8988T (cell line): ENCODE results near the gene PCDH18.
"Not testable (repeated sequence)": the region's sequence is repeated elsewhere in the genome, so short reads cannot be mapped to it uniquely, and the experiment has no call there.

Experiments
- DNase-seq: peaks from one replicate; pipeline ENCODE4 v3.0.0; 2011

Gene PCDH18

DNA sequence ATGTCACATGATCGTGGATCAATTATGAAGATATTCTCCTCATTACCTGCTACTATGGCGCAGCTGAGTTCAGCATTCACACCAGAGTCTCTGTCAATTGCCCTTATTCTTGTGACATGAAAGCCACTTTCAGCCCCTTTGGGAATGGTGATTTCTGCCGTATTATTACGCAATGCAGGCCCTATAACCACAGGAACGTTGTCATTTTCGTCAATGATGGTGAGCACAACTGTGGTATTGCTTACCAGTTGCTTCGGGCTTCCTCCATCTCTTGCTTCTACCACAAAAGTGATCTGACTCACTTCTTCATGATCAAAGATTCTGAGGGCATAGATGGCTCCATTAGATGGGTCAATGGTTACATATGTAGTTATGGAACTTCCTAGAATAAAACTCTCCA, 2.1 kb downstream of the PCDH18 start:
- no peak for DNase-seq

DNA sequence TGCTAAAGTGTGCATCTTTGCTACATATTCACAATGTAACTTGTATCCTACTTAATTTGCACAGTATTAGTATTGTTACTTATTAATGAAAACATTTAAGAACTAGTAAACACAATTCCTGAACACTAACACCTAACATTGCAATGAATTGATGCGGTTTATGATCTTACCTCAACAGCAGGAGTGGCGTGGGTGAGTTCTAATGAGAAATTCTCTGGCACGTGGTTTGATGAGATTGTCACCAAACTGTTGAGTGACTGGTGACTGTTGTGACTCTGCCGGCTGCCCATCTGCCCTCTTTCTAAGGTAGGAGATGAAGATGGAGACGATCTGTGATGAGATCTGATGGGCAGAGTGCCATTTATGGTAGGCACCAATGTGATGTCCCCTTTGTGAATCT, 2.9 kb downstream of the PCDH18 start:
- DNase-seq: no peak

DNA sequence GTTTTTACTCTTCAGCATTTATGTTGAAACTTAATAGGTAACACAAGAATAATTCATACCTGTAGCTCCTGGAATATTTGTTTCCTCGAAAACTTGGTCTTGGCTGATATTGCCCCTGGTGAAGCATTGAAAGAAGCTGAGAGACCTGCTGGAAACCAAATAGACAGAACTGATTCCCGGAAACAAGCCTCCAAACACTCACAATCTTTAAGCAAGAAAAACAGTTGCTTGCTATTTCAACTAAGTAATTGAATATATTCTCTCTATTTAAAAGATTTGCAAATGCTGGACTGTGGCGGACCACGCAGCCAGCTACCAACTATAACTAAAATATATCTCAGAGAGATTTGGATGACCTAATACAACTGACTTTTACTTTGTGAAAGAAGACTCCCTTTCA, 3.6 kb downstream of the PCDH18 start:
- DNase-seq: no peak

DNA sequence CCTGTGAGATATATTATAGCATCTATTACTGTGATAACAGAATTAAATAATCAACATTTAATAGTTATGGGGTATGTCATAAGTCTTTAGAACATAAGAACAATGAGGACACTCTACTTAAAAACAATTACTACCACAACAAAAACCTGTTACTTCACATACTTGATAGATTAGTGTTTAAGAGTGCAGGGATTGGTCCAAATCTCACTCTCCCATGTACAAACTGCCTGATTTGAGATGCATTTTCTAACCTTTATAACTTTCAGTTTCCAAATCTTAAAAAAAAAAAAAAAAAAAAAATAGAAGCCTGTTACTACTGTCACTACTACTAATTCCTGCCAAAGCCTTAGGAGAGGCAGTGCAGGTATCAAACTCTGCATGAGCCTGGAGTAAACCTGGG, 5.6 kb downstream of the PCDH18 start:
- DNase-seq: no peak

DNA sequence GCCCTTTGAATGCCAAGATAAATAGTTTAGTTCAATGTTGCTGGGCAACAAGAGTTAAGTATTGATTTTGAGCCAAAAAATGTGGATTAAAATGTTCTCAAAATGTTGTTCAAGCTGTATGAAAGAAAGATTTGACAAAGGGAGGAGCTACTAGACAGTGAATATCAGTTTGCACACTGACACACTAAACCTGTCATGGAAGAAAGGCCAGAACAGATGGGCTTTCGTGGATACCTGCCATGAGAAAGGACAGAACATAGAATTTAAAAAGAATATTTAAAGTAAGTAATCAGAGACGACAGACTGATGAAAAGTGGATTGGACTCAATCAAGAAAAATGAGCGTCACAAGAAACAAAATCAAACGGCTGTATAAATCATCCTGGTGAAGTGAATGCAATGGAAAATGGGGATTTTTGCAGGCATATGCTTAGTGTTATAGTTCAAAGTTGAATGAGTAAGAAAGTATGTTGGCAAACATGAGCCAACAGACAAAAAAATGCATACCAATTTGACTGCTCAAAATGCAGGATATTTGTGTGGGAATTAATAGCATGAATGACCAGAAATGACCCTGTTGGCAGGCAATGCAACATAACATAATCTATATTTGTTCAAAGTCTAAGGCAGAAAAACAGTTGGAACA, 7.4 kb downstream of the PCDH18 start:
- DNase-seq: no peak

DNA sequence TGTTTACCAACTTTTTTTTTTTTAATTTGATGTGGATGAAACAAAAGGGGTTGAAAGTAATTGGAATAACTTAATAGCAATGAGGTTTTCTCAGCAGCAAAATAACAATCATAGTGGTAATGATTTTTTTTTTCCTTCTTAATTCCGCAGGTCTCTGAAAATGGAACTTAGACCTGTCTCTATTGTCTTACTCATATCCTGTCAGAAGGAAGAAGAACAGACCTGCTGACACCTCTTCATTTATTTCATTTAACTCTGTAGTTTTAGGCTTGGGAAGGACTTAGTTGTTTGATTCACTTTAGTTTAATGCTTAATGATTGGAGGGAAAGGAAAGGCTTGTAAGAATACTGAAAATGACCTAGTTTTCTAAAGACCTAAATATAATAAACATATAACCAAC, 9.0 kb downstream of the PCDH18 start:
- DNase-seq: no peak

DNA sequence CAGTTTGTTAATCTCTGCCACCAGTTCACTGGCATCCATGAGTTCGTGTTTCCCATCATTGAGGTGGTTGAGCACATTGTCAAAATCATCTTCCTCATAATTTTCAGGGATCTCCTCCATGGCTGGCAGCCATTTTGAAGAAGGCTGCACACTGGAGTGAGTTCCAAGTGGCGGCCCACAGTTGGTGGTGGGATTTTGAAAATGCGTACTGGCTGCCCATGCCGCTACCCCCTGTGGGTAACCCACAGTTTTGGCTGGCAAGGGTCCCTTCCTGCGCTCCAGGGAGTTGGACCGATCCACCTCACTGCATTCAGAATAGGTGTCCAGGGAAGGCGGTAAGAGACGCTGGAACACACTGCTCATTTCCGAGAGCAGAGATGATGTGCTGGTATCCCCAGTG, 11.2 kb downstream of the PCDH18 start:
- no peak for DNase-seq

DNA sequence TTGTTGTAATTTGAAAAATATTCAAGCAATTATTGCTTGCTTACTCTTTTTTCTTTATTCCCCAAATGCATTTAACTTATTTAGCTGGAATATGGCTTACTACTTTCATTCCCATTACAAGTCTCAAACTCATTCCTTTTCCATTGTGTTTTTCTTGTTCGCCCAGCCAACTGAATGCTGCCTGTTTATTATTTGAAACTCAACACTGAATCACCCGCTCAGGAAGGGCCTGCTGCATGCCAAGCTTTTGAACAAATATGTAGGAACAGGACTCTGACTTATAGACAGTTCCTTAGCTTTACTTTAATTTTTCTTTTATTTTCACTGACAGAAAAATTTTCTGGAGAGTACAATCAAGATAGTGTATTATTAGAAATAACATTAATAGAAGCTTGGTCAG, 12.9 kb downstream of the PCDH18 start:
- no peak for DNase-seq

DNA sequence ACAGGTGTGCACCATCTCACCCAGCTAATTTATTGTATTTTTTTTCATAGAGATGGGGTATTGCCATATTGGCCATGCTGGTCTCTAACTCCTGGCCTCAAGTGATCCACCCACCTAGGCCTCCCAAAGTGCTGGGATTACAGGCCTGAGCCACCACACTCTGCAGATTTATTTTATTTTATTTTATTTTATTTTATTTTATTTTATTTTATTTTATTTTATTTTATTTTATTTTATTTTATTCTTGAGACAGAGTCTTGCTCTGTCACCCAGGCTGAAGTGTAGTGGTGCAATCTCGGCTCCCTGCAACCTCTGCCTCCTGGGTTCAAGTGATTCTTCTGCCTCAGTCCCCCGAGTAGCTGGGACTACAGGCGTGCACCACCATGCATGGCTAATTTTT, 15.0 kb downstream of the PCDH18 start:
- DNase-seq: not testable (repeated sequence)

DNA sequence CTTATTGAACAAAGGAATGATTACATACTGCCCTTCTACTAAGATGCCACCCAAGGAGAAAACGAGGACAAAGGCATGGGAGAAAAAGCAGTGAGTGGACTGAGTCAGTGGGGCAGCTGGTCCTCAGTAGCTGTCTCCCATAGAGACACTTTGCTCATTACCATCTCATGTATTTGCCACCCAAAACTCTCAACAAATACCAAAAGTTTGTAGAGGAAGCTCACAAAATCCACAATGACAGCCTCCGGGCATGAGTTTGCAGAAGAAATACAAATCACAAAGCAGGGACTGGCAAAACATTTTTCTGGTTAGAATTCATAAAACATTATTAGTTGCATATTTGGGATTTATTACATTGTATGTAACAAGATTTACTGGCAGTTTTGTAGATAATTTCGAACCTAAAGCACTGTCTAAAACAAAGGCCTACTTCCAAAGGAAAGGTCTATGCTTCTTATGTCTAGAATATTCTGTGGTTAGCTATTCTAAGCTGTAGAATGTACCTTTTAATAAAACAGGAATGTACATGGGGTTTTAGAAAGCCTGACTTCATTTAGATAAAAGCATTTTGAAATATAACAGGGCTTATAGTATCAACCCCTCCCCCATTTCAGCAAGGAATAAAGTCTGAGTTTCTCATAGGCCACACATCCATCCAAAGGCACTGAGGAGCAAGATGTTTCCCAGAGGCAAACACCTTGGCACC, 17.7 kb downstream of the PCDH18 start:
- DNase-seq: no peak

DNA sequence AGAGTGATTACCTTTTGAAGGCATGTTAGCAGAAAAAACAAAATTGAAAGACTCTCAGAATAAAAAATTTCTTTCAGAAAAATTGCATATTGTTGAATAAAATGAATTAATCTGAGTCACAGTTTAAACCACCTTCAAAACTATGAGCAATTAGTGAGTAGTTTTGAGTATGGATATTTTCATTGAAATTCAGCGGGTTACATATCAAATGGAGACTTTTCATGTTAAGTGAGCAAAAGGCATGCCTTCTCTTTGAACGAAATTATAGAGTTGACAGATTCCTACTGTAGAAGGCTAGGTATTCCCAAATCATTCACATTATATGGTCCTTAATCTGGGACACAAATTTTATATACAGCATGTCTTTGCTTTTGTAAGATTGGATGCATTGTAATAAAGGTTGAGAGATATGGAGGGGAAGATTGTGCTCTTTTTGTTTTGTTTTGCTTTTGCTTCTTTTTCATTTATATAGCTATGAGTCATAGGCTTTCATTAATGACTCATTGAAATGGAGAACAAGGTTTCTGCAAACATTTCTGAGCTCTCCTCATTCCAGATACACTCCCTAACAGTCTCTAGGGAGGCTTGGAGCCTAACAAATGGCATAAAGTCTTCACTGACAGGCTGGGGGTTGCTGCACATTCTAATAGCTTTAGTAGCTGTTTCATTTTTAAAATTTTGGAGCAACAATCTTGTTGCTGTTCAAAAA, 21.6 kb downstream of the PCDH18 start:
- DNase-seq: no peak

DNA sequence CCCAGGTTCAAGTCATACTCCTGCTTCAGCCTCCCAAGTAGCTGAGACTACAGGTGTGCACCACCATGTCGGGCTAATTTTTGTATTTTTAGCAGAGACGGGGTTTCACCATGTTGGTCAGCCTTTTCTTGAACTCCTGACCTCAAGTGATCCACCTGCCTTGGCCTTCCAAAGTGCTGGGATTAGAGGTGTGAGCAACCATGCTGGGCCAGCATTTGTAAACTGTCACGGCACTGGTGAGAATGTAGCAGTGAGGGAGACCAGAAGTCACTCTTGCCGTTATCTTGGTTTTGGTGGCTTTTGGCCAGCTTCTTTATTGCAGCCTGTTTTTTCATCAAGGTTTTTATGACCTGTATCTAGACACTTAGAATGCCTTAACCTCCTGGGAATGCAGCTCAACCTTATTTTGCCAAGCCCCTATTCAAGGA, 22.4 kb downstream of the PCDH18 start:
- DNase-seq: no peak

DNA sequence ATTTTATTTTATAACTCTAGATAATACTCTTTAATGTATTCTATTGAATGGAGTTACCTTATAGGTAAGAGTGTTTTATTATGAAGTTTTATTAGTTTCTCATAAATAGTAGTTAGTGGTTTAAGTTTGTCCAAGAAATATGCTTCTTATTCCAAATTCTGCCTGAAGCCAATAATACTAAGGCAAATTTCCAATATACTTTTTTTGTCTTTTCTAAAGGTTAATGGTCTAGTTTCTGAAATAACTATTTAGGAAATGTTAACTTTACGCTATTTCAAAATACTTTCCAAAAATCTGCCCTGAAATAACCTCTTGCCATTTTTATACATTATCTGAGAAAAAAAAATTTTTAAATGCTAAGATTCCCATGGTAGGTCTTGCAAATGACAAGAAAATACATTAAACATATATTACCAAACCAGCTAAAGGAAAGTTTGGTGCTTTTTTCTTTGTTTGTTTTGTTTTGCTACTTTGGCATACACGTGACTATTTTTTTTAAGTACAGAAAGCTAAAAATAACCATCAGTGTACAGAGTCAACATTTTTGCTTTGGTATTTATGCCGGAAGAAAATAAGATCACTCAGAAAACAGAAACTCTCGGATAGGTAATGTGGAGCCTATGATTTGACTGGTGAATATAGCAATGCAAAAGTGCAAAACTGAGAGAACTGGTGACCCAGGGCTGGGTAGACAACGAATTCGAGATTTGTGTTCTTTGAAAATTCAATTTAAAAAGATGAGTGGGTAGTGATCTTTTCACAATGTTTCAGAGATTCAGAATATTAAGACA, 29.8 kb downstream of the PCDH18 start:
- no peak for DNase-seq

DNA sequence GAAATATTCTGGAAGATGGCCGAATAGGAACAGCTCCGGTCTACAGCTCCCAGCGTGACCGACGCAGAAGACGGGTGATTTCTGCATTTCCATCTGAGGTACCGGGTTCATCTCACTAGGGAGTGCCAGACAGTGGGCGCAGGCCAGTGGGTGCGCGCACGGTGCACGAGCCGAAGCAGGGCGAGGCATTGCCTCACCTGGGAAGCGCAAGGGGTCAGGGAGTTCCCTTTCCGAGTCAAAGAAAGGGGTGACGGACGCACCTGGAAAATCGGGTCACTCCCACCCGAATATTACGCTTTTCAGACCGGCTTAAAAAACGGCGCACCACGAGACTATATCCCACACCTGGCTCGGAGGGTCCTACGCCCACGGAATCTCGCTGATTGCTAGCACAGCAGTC, 36.0 kb downstream of the PCDH18 start:
- DNase-seq: not testable (repeated sequence)

DNA sequence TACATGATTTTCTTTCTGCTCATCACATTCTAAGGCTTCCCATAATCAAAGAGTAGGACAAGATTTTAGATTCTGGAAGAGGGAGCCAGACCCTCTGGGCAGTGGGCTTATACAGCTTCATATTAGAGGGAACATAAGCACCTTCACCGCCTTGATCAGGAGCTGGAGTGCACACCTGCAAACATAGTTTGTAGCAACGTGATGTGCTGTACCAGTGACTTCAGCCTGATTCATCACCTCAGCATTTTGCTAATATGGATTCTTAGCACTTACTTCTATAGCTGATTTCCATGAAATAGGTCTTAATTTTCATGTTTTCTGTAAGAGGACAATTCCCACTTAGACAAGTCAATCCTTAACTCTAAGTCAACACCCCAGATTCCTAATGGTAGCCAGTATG, 36.7 kb downstream of the PCDH18 start:
- DNase-seq: no peak

DNA sequence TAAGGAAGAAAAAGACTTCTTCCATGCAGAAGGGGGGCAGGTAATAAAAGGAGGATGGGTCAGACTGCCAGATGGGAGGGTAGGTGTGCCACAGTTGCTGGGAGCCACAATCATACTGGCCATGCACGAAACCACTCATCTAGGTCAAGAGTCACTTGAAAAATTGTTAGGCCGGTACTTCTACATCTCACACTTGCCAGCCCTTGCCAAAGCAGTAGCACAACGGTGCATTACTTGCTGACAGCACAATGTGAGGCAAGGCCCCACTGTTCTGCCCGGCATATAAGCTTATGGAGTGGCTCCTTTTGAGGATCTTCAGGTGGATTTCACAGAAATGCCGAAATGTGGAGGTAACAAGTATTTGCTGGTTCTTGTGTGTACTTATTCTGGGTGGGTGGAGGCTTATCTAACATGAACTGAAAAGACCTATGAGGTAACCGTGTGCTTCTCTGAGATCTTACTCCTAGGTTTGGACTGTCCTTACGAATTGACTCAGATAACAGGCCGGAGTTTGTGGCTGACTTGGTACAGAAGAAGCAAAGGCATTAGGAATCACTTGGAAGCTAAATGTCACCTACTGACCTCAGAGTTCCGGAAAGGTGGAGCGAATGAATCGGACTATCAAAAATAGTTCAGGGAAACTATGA, 48.9 kb downstream of the PCDH18 start:
- DNase-seq: not testable (repeated sequence)

DNA sequence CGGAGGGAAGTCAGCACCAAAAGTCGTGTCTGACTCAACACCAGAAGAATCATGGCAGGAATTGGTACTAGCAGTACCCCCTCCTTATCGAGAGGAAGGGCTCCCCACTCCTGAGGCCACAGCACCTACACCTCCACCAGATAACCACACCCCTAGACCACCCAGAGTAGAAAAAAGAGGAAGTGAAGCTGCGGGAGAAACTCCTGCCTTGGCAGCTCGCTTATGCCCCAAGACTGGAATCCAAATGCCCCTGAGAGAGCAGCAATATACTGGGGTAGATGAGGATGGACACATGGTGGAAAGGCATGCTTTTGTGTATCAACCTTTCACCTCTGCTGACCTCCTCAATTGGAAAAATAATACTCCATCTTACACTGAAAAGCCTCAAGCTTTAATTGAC, 52.6 kb downstream of the PCDH18 start:
- not testable (repeated sequence) for DNase-seq

DNA sequence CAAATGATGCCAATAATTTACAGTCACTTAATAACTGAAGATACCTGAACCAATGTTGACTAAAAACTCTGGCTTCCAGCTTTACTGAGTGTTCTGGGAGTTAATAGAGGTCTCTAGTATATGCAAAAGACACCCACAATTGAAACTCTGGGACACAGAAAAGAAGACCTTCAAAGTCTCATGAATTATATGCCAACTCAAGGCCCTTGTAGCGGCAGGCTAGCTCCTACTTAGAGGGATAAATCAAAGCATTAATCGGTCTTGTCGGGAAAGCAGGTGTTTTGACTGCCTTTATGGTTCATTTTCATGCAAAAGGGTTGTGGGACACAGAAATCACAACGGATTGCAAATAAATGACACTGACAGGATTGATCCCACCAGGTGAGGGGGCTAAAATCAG, 55.9 kb downstream of the PCDH18 start:
- no peak for DNase-seq

DNA sequence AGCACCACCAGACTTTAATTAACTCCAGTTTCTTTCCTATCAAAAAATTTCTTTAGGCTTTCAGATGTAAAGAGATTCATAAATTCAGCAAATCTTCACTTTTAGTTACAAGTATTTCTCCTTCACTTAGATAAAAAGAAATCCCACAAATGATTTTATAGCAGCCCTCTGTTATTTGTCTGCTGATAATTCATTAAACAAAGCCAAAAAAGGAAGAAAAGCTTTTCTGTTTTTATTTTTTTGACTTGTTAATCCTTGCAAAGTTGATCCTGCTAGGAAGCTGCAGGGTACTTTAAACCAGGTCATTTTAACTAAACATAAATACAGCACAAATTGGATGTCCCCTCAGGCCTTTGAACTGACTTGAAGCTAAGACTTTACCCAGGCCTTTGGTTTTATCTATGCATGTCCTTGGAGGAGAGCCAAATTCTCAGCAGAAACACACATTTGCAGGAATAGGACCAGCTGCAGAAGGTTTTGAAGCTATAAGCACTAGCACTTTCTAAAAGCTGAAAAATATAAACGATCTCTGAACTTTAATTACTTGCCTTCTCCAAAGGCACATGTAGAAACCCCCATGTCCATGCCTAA, 57.5 kb downstream of the PCDH18 start:
- no peak for DNase-seq

DNA sequence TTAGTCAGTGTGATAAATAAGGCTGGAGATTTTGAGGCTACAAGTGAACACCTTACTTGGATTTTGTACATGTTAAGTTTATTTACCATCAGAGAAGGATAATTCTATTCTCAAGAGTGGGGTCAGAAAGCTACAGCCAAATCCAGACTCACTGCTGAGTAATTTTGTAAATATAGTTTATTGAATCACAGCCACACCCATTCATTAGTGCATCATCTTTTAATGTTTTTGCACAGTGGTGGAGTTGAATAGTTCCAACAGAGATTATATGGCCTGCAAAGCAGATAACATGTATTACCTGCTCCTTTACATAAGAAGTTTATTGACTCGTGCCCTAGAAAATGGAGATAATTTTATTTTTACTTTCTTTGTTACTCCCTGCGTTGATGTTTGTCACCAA, 60.4 kb downstream of the PCDH18 start:
- DNase-seq: no peak

DNA sequence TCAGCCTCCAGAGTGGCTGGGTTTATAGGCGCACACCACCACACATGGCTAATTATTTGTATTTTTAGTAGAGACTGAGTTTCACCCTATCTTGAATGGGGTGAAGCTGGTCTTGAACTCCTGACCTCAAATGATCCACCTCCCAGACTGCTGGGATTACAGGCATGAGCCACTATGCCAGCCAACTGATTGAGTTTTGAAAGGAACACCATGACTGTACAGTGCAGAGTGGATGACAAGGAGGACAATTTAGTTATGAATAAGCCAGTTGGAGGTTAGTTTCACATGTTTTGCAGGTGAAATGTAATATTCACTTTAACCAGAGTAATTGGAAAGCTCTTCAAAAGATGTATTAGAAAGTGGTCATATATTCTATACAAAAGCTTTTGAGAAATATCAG, 60.8 kb downstream of the PCDH18 start:
- DNase-seq: no peak

DNA sequence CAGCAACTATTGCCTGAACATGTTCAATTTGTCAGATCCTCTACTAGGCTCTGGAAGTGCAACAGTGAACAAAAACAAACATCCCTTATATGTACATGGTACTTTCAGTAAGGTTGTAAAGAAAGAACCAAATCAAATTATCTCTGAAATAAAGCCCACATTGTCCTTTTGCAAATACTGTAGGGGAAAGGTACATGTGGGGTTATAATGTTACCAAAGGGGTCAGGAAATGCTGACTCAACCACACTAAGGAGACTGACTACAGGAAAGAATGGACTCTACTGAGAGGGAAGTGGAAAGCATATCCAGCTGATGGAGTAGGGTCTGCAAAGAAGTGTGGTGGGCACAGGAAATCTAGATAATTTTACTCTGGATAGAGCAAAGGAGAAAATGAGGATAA, 61.5 kb downstream of the PCDH18 start:
- DNase-seq: no peak
